Testis (tissue), 3 donors: ENCODE data around the gene PLCB1. TPM values are rescaled to one million over a fixed set of nuclear protein-coding genes. Genes with fewer than 3 reads are reported as not detected.

ENCODE experiments used
- DNase-seq: peaks from one replicate; pipeline ENCODE4 v3.0.0-alpha.2; 2019
- H3K27ac ChIP-seq, 2 donors: fragments of 200-600 bp; sonication (generic); one replicate each; pipeline ENCODE4 v1.5.1; 2019
- H3K27me3 ChIP-seq: fragments of 200-600 bp; sonication (generic); one replicate; pipeline ENCODE4 v1.5.1; 2019
- H3K36me3 ChIP-seq: fragments of 200-600 bp; sonication (generic); one replicate; pipeline ENCODE4 v1.5.1; 2017; ENCODE audit warnings: low read depth; ENCODE audit errors: missing control alignments
- H3K4me1 ChIP-seq: fragments of 200-600 bp; sonication (generic); one replicate; pipeline ENCODE4 v1.5.1; 2019
- H3K4me3 ChIP-seq, 2 donors: fragments of 200-600 bp; sonication (generic); one replicate each; pipeline ENCODE4 v1.5.1; 2017 to 2019
- H3K9me3 ChIP-seq: fragments of 200-600 bp; sonication (generic); one replicate; pipeline ENCODE4 v1.5.1; 2017
- CTCF ChIP-seq, 3 experiments: fragments of 450-650 bp in 2 of 3; fragments of 200-600 bp in 1 of 3; sonication (generic) in 1 of 3; IDR thresholded peaks; one replicate each; pipeline ENCODE4 v1.5.1; 2016 to 2019; ENCODE audit warnings: antibody characterized with exemption in 3 of 3, mild to moderate bottlenecking in 2 of 3, moderate library complexity in 1 of 3
- POLR2A ChIP-seq: fragments of 450-650 bp; IDR thresholded peaks from one replicate; pipeline ENCODE4 v1.6.1; 2017; ENCODE audit warnings: antibody characterized with exemption, mild to moderate bottlenecking, moderate library complexity
- WGBS, 2 donors: methylation state at CpG; one replicate each; pipeline ENCODE4 v1.1.5; 2018; 5-methylcytosine and 5-hydroxymethylcytosine counted together
- intact Hi-C: fragments of 100-400 bp; cut with DNase I; formaldehyde crosslinking; loops from one replicate; pipeline ENCODE4 v1.15.1; 2023; ENCODE audit warnings: low total_unique reads
- polyA plus RNA-seq: library from polyadenylated mRNA; stranded (reverse); fragments of 350-450 nt; fragmentation: Illumina TruSeq; extraction: RNeasy Lipid Tissue Mini Kit (QIAGEN cat#74804); gene quantifications from one replicate; pipeline ENCODE4 v1.2.3, GENCODE V29; 2014; ENCODE audit warnings: low read depth, low replicate concordance; ENCODE audit not compliant: insufficient read depth
- total RNA-seq, 2 donors: library from RNA; depleted of rRNA; stranded (reverse); fragments of >200 nt; gene quantifications; one replicate each; pipeline ENCODE4 v1.2.3, GENCODE V29; 2016

PLCB1 gene
- total and polyA plus RNA-seq, 3 donors from 2014 or later, result 3.1 to 9.8 (median 8.2) TPM

- Histone ChIP-seq H3K36me3 (no peaks in the 10 kb centered on the region), H3K4me1 (no peaks in the 10 kb centered on the region), H3K4me3 (no peak overlapping the region), H3K9me3 (no peaks in the 10 kb centered on the region), H3K27me3 (no peaks in the 10 kb centered on the region), H3K27ac (no peak overlapping the region)
- WGBS, 2 donors, result 86 to 89% methylated on average over 2 of the region's 2 CpGs
- no peak for DNase-seq
- TF ChIP-seq POLR2A (no peak), CTCF (IDR thresholded peaks at IDR 0.05) (no peak)
- intact Hi-C loops, result no loop called here
These were observed 55.7 kb downstream of the PLCB1 start for GRCh38 chr20:8187740-8188139.

DNA sequence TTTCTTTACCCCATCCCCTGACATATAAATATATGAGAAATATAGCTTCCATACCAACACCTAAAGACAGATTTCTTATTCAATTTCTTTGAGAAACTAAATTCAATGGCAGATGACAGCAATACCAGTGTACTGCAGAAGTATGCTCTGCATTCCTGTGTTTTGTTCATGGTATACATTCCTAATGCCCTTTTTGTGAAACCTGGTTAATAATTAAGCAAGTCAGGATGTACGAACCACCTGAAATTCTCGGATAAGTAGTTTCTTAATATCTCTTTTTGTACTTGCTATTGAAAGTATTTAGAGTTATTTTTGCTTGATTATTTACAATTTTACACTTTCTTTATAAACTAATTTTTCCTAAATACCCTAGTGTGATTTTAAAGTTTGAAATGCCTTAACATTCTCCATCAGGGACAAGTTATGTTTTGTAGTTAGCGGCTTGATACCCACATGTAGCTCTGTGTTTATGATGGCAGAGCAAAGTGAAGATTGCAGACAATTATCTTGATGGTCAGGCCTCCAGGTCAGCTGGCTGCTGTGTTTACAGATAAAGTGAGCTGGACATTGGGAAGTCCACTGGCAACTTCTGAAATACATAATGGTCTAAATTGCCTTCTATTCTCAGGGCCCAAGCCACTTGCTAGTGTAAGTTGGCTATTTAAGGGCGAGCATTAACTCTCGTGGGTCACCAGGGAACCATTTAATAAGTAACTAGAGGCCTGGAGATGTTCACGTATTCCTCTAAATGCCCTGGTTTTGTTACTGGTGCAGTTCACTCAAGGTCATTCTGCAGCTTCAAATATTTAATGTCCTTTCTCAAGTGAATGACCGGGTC, 58.2 kb downstream of the PLCB1 start:
- no peak for DNase-seq

GRCh38 chr20:8194721-8195120, 62.7 kb downstream of the PLCB1 start:
- TF ChIP-seq POLR2A (no peak), CTCF (IDR thresholded peaks at IDR 0.05) (no peak)
- no peaks in the 10 kb centered on the region for H3K4me1 ChIP-seq
- H3K4me3 ChIP-seq, result no peak overlapping the region
- H3K36me3 ChIP-seq, result no peaks in the 10 kb centered on the region
- H3K9me3 ChIP-seq, result no peaks in the 10 kb centered on the region
- H3K27ac ChIP-seq, result no peak overlapping the region
- no peak for DNase-seq
- H3K27me3 ChIP-seq, result no peaks in the 10 kb centered on the region
- intact Hi-C loops, result no loop called here

More for the DNA sequence above, 58.2 kb downstream of the PLCB1 start:
- no peaks in the 10 kb centered on the region for H3K9me3 ChIP-seq
- no peaks in the 10 kb centered on the region for H3K36me3 ChIP-seq
- no peak for TF ChIP-seq CTCF (IDR thresholded peaks at IDR 0.05)
- TF ChIP-seq POLR2A, result no peak
- H3K27me3 ChIP-seq, result no peaks in the 10 kb centered on the region
- no peaks in the 10 kb centered on the region for H3K4me1 ChIP-seq
- no peak overlapping the region for H3K27ac ChIP-seq
- 78 to 80% methylated on average over 7 of the region's 7 CpGs for WGBS, 2 donors
- H3K4me3 ChIP-seq, result no peak overlapping the region
- intact Hi-C loops, result no loop called here

GRCh38 chr20:8196096-8196495, 64.0 kb downstream of the PLCB1 start:
- Histone ChIP-seq H3K4me3 (no peak overlapping the region), H3K9me3 (no peaks in the 10 kb centered on the region), H3K27me3 (no peaks in the 10 kb centered on the region), H3K27ac (no peak overlapping the region), H3K36me3 (no peaks in the 10 kb centered on the region), H3K4me1 (no peaks in the 10 kb centered on the region)
- WGBS, 2 donors, result 100% methylated on average over 1 of the region's 1 CpG
- DNase-seq, result no peak
- TF ChIP-seq CTCF (IDR thresholded peaks at IDR 0.05) (no peak), POLR2A (no peak)
- intact Hi-C loops, result no loop called here

- TF ChIP-seq POLR2A (no peak), CTCF (IDR thresholded peaks at IDR 0.05) (no peak)
- Histone ChIP-seq H3K27ac (no peak overlapping the region), H3K4me1 (no peaks in the 10 kb centered on the region), H3K4me3 (no peak overlapping the region), H3K36me3 (no peaks in the 10 kb centered on the region), H3K9me3 (no peaks in the 10 kb centered on the region), H3K27me3 (no peaks in the 10 kb centered on the region)
- intact Hi-C loops, result no loop called here
- DNase-seq, result no peak
These were observed 68.2 kb downstream of the PLCB1 start for GRCh38 chr20:8200220-8200619.
